WI38 (cell line): ENCODE data around the gene N4BP3.
A peak's percentile ranks its signal among the peaks of the same experiment; 100 is the strongest.

Source experiments
- H3K4me3 ChIP-seq: 2 replicates; pipeline ENCODE4 v1.5.1; 2011; ENCODE audit warnings: low read depth, mild to moderate bottlenecking, control low read depth, low read length
- TF ChIP-seq, protein P1 (sequence below): IDR thresholded peaks from 2 replicates; pipeline ENCODE4 v1.5.1; 2012; ENCODE audit warnings: low read depth, mild to moderate bottlenecking, control low read depth, low read length

Gene N4BP3

DNA sequence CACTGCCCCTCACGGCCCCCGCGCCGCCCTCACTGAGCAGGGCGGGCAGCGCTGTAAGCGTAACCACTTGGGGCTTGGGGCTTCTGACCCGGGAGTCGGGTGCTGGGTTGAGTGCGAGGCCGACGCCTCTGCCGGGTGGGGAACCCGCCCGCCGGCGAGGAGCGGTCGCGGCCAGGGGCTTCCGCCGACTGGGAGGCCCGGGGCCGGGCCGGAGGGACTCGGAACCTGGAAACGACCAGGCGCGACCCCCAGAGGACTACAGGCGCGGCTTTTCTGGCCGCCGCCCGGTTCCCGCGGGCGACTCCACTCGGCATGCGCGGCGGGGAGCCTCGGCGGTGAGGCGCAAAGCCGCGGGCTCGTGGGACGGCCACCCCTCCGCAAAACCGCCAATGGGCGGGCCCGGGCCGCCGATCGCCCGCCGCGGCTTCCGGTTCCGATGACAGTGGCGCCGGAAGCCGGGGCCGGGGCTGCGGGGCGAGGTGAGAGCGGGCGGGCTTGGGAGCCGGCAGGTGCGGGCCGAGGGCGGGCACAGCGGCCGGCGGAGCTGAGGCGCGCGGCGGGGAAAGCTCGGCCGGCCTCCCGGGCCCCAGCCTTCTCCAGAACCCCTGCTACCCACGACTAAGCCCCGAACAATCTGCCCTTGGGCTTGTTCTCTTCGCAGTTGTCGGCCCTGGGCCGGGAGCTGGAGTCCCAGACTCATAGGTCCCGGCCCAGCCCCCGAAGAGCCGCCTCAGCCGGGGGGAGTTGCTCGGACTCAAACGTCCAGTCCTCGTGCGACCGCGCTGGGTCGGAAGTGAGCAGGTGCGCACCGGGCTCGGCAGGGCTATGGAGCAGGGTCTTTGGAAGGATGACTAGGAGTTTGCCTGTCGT is 17.5 kb downstream of the N4BP3 start, which contains the start of gene RMND5B:
RMND5B (plus strand) TSS at position 439 of the 870 bp plus-strand sequence. CDS start 7,106 bp downstream, outside the sequence.
- TF ChIP-seq, protein P1, sequence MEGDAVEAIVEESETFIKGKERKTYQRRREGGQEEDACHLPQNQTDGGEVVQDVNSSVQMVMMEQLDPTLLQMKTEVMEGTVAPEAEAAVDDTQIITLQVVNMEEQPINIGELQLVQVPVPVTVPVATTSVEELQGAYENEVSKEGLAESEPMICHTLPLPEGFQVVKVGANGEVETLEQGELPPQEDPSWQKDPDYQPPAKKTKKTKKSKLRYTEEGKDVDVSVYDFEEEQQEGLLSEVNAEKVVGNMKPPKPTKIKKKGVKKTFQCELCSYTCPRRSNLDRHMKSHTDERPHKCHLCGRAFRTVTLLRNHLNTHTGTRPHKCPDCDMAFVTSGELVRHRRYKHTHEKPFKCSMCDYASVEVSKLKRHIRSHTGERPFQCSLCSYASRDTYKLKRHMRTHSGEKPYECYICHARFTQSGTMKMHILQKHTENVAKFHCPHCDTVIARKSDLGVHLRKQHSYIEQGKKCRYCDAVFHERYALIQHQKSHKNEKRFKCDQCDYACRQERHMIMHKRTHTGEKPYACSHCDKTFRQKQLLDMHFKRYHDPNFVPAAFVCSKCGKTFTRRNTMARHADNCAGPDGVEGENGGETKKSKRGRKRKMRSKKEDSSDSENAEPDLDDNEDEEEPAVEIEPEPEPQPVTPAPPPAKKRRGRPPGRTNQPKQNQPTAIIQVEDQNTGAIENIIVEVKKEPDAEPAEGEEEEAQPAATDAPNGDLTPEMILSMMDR, result no peak
- H3K4me3 ChIP-seq, result peak within 1 kb of the TSS; percentile 93

DNA sequence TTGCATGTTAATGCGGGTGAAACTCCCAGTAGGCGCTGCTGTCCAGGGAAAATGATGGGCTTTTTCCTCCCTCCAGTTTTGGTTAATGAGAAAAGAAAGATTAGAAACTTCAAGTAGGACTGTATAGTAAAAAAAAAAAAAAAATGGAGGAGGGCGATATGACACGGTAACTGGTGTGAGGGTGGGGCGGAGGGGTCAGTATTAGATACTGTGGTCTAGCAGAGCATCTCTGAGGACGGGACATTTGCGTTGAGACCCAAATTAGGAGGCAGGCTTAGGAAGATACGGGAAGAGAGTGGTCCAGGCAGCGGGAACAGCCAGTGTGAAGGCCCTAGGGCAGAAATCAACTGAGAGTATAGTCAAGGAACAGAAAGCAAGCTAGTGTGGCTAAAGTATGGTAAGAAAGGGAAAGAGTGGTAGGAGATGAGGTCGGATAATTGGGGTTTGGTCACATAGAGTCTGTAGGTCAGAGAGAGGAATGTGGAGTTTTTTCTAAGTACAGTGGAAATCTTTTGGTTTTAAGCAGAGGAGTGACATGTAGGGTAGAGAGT is 18.2 kb downstream of the N4BP3 start:
- peak overlapping the region; percentile 93 for H3K4me3 ChIP-seq
- TF ChIP-seq, protein P1, result no peak

DNA sequence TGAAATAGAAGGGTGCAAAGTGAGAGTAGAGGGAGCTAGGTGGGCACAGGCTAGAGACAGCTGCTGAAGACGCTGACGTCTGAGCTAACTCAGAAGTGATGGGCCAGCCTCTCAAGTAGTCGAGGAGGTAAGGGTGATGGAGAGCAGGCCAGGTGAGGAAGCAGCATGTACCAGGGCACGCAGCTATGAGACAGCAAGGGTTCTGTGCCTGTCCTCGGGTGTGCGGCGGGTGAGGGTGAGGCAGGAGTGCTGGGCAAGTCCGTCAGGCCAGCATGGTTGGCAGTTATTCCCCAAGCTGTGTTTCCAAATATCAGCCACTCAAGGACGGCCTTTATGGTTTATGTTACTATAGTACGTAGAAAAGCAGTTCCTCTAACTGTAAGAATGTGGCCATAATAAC is 23.7 kb downstream of the N4BP3 start:
- TF ChIP-seq, protein P1, result no peak
- H3K4me3 ChIP-seq, result no peak overlapping the region

DNA sequence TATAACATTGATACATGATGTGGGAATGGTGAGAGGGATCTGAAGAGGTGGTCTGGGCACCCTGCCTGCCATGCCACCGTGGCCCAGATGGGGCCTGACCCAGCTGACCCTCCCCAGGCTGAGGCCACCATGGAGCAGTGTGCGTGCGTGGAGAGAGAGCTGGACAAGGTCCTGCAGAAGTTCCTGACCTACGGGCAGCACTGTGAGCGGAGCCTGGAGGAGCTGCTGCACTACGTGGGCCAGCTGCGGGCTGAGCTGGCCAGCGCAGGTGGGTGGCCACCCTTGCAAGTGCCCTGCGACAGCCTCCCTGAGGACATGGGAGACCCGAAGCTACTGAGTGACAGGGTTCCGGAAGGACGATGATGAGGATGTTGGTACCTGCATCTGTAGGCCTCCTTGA is 24.7 kb downstream of the N4BP3 start:
- no peak overlapping the region for H3K4me3 ChIP-seq
- TF ChIP-seq, protein P1, result no peak

DNA sequence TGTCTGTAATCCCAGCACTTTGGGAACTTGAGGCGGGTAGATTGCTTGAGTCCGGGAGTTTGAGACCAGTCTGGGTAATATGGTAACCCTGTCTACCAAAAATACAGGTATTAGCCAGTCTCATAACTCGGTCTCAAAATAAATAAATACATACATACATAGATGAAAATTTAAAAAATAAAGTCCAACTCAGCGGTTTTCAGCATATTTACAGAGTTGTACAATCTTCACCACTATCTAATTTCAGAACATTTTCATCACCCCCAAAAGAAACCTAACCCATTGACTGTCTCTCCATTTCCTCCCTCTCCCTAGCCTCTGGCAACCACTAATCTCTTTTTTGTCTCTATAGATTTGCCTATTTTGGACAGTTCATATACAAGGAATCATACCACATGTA is 28.2 kb downstream of the N4BP3 start:
- TF ChIP-seq, protein P1, result no peak
- no peak overlapping the region for H3K4me3 ChIP-seq

DNA sequence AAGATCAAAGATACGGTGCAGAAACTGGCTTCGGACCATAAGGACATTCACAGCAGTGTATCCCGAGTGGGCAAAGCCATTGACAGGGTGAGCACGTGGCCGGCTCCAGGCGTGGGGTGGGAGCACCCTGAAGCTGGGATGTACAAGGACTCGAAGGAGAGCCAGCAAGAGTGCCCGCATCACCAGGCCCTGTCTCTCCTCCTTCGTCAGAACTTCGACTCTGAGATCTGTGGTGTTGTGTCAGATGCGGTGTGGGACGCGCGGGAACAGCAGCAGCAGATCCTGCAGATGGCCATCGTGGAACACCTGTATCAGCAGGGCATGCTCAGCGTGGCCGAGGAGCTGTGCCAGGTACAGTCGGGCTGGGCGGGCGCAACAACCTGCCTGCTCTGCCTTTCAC is 29.3 kb downstream of the N4BP3 start:
- TF ChIP-seq, protein P1, result no peak
- no peak overlapping the region for H3K4me3 ChIP-seq

DNA sequence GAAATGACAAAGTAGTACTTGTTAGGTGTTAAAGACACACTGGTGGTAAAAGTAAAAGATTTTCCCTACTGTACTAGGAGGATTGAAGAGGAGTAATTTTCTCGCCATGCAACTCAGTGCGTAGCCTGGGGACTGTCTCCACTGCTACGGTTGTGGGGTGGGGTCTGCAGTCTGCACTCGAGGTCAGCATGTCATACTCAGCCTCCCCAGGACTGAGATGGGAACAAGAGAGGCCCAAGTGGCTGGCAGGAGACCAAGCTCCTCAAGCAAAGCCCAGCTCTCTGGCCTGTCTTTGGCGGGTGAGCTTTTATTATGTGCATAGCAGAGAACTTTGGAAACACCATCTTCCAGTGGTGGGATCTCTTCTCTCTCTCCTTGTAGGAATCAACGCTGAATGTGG is 29.9 kb downstream of the N4BP3 start:
- TF ChIP-seq, protein P1, result no peak

More for the DNA sequence above, 29.9 kb downstream of the N4BP3 start:
- no peak overlapping the region for H3K4me3 ChIP-seq
